GM19455 (cell line): ENCODE data around the gene CNTNAP5.

Experiments used
- ATAC-seq: cut with Tn5 transposase; IDR thresholded peaks from one replicate; pipeline ENCODE4 v1.9.1; 2021; ENCODE audit not compliant: unreplicated experiment

The CNTNAP5 gene

DNA sequence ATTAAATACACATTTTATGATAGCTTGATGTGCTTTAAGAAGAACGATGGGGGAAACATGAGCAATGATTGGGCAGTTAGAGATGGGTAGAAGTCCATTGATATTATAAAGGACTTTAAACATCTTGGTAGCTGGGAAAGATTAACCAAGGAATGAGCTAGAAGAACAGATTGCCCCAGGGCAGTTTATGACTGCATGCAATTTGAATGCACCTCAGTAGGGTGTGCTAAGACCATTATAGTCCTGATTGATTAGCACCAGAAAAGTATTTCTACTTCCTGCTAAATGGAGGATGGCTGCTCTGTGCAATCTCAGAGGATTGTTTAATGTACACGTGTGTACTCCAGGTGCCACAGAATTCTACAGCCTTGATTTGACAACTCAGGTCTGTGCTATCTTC, 641.9 kb downstream of the CNTNAP5 start:
- ATAC-seq: no peak

DNA sequence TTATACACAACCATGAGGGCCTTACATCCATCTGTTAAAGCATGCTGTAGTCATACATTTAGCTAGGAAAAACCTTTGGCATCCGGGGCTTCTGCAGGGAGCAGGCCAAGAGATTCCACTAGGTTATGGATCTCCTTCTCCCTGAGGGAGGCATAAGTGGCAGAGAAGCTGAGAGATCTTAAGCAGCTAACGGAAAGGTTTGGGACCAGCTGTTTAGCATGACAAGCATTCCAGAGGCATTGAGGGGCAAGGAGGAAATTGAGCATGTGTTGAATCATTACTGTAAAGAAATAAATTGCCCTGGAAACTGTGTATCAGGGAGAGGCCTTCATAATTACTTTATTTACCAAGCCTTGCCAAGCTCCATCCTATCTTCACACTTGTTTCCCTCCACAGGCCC, 643.1 kb downstream of the CNTNAP5 start:
- no peak for ATAC-seq

DNA sequence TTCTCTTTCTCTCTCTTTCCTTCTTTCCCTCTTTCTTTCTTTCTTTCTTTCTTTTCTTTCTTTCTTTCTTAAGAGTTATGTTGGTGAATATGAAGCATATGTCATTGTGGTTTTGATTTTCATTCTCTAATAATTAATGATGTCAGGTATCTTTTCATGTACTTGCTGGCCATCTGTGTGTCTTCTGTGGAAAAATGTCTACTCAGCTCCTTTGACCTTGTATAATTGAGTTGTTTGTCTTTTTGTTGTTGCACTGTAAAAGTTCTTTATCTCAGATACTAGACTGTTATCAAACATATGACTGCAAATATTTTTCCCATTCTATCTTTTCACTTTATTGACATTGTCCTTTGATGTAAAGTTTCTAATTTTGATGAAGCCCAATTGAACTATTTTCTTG, 645.1 kb downstream of the CNTNAP5 start:
- ATAC-seq: no peak

DNA sequence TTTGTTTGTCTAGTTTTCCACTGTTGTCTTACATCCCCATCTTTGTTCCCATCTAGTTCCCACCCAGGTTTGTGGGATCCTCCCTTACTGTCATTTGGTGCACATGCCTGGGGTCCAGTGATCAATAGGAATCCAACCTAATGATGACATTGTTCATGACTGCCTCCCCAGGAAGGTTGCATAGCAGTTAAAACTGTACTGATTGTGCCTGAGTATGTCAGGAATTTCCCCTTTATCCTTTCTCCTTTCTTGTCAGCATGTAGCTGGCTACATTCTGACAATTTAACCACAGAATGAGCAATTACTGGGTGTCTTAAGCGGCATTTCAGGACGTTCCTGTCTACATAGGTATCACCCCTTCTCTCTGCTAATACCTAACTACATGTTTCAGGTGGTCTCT, 653.0 kb downstream of the CNTNAP5 start:
- ATAC-seq: no peak

DNA sequence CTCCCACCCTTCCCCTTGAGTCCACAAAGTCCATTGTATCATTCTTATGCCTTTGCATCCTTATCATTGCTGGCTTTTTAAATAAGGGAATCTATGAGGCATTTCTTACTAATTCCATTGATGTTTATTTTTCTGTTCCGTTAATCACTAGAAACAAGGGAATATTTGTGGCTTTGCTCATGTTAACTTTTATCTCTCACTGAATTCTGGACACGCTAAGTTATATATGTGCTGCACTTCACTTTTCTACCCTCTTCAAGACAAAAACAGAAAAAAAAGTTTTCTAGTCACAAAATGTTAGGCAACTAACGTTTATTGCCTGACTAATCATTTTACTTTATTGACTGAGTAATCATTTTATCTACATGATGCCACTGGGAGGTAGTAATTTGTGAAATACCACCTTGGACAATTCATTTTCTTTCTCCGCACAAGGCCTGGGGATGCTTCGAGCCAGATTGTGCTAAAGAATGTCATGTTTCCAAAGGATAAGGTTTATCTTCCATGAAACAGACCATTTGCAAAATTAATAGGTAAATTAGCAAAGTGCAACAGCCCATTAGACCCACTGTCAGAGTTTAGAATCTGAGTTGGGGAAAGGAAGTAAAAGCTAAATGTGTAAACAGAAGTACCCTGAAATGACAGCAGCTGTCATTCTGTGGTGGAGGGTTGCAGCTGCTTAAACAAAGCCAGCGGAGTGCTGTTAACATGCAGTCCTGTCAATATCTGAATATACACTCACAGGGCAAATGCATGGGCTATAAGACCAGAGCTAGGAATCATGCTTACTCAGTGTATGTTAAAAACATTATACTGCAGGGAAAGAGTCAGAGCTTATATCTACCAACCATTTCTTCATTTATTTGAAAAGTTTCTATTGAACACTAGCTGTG, 658.7 kb downstream of the CNTNAP5 start:
- ATAC-seq: no peak

DNA sequence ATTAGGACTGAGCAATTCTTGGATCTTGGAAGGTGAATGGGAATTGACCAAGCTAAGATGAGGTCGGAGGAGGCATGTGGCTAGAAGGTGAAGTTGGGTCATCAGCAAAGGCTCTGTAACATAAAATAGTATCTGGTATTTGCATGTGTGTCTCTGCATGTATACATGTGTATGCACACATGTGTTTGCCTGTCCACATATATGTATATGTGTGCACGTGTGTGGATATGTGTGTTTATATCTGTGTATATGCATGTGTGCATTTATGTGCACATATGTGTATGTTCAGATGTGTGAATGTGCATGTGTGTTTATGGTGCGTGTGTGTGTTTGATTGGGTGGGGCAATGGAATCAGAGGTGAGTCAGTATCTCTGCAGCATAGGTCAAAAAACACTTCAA, 664.3 kb downstream of the CNTNAP5 start:
- ATAC-seq: no peak

DNA sequence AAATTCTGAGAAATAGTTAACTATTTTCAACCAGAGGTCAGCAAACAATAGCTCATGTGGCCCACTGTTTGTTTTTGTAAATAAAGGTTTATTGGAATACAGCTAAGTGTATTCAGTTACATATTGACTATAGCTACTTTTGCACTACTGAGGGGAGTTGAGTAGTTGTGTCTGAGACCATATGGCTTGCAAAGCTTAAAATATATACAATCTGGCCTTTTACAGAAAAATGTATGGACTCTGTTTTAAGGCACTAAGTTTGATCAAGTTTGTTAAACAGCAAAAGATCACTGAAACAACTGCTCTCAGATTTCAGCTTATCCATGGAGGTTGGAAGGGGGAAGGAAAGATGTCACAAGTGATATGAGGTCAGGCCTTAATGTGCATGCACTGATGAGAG, 667.1 kb downstream of the CNTNAP5 start:
- no peak for ATAC-seq

DNA sequence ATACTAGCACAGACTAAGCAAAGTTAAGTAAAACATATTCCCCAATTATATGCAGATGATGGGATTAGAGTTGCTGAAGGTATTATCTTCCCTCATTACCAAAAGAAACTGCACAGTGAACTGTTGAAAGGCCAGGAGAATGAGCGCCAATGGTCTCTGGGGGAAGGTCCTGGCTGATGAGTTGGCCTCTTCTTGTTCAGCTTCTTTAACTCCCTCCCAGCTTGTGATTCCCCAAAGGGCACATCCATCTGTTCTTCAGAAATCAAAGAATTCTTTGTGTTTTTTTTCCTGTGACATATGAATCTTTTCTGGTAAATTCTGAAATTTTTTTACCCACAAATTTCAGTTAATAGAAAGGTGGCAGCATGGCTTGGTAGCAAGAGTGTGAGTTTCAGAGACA, 667.6 kb downstream of the CNTNAP5 start:
- ATAC-seq: no peak

DNA sequence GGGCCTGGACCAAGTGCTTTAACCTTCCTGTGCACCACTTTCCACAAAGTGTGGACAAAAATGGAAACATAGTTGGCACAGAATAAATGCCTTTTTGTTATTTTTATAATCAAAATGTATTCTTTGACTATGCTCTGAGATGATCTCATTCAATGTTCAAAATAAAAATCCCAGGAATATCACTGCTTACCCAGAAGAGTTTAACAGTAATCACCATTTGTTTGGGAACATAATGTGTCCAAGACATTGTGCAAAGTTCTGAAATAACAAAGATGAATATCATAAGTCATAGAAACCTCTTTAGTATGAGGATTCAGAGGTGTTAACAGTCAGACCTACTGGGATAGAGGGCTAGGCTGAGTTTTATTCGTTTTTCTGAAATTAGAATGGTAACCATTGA, 668.1 kb downstream of the CNTNAP5 start:
- ATAC-seq: no peak

DNA sequence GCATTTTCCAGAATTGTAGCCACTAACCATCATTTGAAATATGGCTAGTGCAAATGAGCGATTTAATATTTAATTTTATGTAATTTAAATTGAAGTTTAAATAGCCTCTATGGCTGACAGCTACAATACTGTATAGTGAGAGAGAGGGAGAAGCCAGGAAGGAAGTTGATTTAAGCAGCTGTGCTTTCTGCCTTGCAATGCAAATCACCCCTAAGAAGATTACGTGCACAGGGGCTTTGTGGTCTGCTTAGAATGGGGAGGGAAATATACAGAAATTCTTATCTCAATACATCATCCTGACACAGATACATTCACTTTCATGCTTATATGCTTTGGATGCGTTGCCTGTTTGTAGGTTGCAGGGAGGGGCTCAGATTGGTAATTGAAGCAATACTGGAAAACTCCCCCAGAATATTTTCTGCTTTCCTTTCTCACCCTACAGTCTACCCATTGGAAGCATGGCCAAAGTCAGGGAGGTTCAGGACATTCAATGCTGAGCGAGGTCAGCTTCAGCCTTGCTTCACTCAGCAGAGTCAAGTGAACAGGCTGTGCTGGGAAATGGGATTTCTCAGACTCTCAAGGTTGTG, 674.0 kb downstream of the CNTNAP5 start:
- ATAC-seq: no peak

DNA sequence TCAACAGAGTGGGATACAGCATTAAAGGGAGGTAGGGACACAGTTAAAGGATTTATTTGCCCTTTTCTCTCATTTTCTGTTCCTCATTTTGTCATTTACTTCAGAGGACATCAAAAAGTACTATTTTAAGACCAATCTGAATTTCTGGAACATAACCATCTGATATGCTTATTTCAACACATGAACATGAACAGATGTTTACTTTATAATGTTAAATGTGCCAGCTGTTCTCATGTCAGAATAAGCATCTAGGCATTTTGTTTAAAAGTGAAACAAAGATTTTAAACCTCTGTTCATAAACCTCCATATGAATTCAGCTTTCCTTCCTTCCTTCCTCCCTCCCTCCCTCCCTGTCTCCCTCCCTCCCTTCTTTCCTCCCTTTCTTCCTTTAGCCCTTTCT, 677.7 kb downstream of the CNTNAP5 start:
- no peak for ATAC-seq

DNA sequence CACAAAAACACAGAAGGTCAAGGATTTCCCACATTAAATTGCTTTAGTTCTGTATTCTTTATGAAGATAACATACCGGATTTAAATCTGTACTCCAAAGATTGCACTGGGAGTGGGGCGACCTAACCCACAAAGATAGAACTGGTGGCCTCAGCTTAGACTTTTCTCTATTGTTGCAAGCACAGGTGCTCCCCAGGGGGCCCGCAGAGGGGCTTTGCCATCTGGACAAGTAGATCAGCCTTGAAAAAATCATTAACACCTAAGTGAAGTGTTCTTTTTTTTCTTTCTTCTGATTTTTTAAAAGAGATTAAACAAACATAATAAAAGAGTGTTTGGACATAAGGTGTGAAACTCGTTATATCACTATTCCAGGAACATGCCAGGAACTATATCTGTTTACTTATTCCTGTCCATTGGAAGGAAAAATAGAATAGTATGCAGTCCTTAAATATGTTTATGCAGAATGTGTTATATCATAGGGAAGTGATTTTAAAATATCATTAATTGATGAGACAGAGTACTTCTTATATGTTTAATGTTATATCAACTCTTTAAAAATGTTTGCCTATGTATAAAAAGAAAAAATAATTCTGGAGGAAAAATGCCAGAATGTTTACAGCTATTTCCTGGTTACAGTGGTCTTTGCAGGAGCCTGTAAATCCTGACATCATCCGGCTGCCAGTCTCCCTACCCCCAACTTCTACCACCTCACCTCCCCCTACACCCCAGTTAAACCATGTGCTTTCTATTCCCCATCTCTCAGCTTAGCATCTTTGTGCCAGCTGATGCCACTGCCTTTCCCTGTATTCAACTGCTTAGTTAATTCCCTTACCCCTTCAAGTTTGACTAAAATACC, 679.2 kb downstream of the CNTNAP5 start:
- ATAC-seq: no peak

DNA sequence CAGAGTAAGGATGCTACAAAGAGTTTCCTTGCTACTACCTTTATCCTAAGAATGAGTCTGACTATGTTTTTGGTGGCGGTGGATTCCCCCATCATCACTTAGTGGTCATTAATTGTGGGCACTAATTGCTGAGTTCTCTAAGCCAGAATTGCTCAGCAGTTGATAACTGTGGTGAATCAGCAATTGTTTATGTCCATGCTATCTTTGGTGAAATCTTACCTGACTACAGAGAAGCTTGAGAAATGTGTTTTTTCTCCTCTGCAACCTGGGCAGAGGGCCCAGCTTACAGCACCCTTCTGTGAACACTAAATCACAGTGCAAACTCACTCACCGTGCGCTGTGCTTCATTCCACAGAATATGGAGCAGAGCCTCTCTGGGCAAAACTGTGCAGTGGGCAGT, 683.6 kb downstream of the CNTNAP5 start:
- no peak for ATAC-seq

DNA sequence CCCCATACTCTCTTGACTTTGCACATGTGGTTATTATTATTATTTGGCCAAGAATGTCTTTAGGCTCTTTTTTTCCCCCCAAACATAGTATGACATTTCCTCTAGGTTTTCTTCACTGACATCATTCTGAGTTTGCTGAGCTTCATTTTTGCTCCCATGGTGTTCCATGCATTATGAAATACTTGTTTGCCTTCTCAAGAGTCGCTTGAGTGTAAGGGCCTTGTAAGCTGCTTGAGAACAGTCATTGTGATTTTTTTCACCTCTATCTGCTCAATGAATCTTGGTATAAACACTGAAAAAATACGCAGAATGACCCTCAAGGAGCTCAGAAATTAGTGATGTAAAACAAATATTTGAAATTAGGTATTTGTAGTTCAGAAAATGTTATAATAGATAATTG, 688.9 kb downstream of the CNTNAP5 start:
- ATAC-seq: no peak

DNA sequence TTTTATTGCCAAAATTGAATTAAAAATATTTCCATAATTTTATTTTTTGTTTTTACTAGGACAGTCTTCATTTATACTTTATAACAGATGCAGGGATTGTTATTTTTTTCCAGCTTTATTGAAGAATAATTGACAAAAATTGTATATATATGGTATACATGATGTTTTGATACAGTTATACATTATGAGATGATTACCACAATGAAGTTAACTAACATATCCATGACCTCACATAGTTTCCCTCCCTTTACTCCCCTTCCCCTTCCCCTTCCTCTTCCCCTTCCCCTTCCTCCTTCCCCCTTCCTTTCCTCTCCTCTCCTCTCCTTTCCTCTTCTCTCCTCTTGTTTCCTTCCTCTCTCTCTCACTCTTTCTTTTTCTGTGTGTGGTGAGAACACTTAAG, 700.1 kb downstream of the CNTNAP5 start:
- ATAC-seq: no peak

DNA sequence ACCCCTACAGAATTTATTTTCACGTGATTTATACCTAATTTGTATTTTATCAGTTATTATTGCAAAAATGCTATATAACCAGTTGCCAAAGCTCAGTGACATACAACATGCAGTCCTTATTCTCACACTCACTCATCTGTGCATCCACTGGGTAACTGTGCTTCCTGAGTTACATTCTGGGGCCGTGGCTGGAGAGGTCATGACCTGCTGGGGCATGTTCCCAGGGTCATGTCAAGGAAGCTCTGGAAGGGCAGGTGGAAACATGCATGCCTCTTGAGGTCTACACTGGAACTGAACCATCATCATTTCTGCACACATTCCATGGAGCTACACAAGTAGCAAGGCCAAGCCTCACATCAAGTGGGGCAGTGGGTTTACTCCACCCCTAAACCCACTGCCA, 715.5 kb downstream of the CNTNAP5 start:
- ATAC-seq: no peak

DNA sequence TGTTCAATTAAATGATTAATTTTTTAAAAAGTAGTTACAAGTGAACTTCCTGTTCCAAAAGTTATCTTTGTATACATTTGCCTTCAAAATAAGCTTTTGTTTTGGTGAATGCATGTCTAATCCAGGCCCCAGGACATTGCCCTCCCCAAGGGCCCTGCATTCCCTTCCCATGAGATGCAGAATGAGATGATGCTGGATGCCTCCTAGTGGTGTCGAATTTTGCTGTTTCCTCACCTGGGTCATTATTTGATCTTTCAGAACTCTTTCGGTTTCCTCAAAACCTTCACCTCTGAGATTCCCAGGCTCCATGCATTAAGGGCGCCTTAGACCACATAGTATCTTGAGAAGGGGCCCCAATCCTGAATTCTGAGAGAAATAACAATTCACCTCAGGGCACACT, 728.8 kb downstream of the CNTNAP5 start:
- no peak for ATAC-seq

DNA sequence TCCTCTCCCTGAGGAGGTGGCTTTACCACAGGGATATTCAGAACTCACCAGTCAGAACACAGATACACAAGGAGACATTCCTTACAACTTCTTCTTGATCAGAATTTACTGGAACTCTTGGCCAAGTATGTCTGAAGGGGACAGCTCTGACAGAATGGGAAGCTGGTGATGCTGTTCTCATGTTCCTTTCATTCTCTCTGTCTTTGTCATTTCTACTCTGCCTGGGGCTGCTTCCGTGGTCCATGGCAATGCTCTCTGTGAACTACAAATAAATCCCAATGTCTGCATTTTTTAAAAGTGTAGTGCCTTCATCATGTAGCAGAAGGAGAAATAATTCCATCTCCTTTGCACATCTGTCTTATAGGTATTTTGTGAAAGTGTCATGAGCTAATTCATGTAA, 730.3 kb downstream of the CNTNAP5 start:
- no peak for ATAC-seq

DNA sequence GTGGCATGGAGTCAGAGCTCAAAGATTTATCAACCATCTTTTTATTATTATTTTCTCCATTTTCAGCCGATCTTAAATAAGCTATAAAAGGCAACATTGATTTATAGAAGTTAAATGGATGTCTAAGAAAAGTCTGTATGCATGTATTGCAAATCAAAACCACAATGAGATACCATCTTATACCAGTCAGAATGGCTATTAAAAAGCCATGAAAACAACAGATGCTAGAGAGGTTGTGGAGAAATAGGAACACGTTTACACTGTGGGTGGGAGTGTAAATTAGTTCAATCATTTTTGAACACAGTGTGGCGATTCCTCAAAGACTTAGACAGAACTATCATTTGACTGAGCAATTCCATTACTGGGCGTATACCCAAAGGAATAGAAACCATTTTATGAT, 731.0 kb downstream of the CNTNAP5 start:
- ATAC-seq: no peak

DNA sequence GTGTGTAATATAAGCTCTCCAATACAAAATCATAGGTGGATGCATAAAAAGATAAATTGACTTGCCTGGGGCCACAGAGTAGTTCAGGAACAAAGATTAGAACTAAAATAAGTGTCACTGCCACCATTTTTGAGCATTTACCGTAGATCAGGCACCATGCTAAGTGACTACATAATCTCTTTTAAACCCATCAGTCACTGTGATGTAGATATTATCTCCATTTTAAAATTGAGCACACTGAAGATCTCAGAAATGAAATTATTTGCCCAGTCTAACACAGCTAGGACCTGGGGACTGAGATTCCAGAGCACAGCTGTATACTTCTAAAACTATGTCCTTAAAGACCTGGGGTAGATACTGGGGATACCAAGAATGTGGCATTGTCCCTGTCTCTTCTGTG, 737.3 kb downstream of the CNTNAP5 start:
- ATAC-seq: no peak

DNA sequence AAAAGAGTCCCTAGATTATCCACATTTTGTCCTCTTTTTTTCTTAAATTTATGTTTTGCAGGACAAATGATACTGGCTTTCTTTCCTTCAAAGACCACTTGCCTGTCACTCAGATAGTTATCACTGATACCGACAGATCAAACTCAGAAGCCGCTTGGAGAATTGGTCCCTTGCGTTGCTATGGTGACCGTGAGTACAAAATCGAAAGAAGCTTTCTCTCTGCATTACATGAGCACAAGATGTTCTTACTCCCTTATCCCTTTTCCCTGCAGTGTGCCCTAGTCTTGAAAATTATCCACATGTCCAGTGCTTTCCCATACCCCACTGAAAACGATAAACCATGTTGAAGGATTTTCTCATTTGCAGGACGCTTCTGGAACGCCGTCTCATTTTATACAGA, 738.5 kb downstream of the CNTNAP5 start:
- ATAC-seq: no peak

DNA sequence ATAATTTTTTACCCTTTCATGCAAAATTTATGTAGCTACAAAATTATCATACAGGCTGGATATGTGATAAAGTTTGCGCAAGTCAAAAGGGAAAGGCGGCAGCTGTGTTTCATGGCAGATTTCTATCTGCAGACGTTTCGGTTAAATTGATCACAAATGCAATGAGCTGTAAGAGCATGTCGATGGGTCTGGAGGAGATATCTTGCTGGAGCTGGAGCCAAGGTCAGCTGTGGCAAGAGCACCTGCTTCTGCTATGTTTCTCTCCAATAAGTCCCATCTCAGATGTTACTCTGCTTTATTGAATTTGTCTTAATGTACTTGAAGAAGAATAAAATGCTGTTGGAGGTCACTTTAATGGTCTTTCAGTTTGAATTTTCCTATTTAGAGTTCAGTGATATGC, 749.7 kb downstream of the CNTNAP5 start:
- no peak for ATAC-seq
